HUES48 (cell line): ENCODE results near the gene UBE2C.
A peak's percentile ranks its signal among the peaks of the same experiment; 100 is the strongest.
"Not testable (repeated sequence)": the region's sequence is repeated elsewhere in the genome, so short reads cannot be mapped to it uniquely, and the experiment has no call there.

ENCODE experiments used
- H3K27ac ChIP-seq: one replicate; pipeline ENCODE4 v1.7.0; 2013; ENCODE audit warnings: low read depth, low read length, inconsistent platforms
- H3K27me3 ChIP-seq: 2 replicates; pipeline ENCODE4 v1.6.1; 2013; ENCODE audit warnings: mild to moderate bottlenecking, low read length; ENCODE audit not compliant: control insufficient read depth, insufficient read depth
- H3K36me3 ChIP-seq: 2 replicates; pipeline ENCODE4 v1.6.1; 2013; ENCODE audit warnings: low read length; ENCODE audit not compliant: control insufficient read depth, insufficient read depth
- H3K4me1 ChIP-seq: 2 replicates; pipeline ENCODE4 v1.6.1; 2013; ENCODE audit warnings: mild to moderate bottlenecking, low read length; ENCODE audit not compliant: control insufficient read depth, insufficient read depth
- H3K4me3 ChIP-seq: 2 replicates; pipeline ENCODE4 v1.5.1; 2013; ENCODE audit warnings: mild to moderate bottlenecking, low read depth, low read length
- H3K9ac ChIP-seq: 2 replicates; pipeline ENCODE4 v1.6.1; 2013; ENCODE audit warnings: mild to moderate bottlenecking, low read depth, low read length, moderate library complexity
- H3K9me3 ChIP-seq: 2 replicates; pipeline ENCODE4 v1.6.1; 2013; ENCODE audit warnings: low read length; ENCODE audit not compliant: control insufficient read depth, insufficient read depth

UBE2C gene

DNA sequence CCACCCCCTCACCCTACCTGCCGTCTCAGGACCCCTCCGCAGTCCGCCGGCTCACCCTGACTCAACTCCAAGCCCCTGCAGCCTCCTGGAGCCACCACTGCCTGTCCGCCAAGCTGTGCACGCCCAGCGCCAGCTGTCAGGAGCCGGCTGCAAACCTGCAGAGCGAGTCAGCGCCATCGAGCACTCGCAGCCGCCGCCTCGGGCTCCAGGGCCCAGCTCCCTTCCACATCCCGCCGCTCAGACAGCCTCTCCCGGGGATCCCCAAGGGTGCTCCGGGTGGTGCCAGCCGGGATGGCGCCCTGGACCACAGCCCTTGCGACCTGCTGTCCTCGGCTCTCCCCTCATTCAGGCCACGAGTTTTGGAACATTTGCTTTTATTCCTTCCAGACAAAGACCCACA, 10.4 kb downstream of the UBE2C start:
- Histone ChIP-seq H3K9me3 (no peaks in the 10 kb centered on the region), H3K4me3 (no peak overlapping the region), H3K4me1 (peaks cover 5% of the 10 kb centered on the region; the same call in 1 of the 2 replicates), H3K27ac (no peak overlapping the region), H3K27me3 (peaks cover 13% of the 10 kb centered on the region), H3K9ac (no peak overlapping the region), H3K36me3 (no peaks in the 10 kb centered on the region)

DNA sequence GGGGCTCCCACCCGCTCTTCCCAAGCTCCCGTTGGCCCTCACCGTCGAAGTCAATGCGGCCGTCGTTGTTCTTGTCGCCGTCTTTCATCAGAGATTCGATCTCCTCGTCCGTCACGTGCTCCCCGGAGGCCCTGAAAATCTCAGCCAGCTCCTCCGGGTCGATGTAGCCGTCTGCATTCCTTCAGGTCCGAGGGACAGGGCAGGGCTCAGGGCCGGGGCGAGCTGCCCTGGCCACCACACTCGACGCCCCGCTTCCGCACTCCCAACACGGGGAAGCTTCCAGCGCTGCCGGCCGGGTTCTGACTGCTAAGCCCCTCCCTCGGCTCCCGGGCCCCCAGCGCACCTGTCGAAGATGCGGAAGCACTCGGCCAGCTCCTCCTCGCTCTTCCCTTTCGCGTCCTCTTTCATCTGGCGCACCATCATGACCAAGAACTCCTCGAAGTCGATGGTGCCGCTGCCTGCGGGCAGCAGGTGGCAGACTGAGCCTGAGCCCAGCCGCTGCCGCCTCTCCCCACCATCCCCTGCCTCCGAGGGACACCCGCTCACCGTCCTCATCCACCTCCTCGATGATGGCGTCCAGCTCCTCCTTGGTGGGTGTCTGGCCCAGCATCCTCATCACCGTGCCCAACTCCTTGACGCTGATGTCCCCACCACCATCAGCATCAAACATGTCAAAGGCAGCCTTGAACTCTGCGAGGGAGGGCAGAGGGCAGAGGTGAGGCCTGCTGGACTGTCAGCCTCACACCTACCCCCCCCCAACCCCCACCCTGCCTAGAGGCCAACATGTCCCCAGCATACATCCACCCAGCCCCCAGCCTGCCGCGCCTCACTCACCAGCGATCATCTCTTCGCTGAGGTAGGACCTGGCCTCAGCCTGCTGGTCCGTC, 11.7 kb downstream of the UBE2C start:
- H3K36me3 ChIP-seq: no peaks in the 10 kb centered on the region
- no peak overlapping the region for H3K27ac ChIP-seq
- no peaks in the 10 kb centered on the region for H3K9me3 ChIP-seq
- peaks cover 5% of the 10 kb centered on the region; the same call in 1 of the 2 replicates for H3K4me1 ChIP-seq
- H3K27me3 ChIP-seq: peaks cover 13% of the 10 kb centered on the region
- H3K9ac ChIP-seq: no peak overlapping the region
- H3K4me3 ChIP-seq: peak overlapping the region; percentile 39; the same call in 1 of the 2 replicates

DNA sequence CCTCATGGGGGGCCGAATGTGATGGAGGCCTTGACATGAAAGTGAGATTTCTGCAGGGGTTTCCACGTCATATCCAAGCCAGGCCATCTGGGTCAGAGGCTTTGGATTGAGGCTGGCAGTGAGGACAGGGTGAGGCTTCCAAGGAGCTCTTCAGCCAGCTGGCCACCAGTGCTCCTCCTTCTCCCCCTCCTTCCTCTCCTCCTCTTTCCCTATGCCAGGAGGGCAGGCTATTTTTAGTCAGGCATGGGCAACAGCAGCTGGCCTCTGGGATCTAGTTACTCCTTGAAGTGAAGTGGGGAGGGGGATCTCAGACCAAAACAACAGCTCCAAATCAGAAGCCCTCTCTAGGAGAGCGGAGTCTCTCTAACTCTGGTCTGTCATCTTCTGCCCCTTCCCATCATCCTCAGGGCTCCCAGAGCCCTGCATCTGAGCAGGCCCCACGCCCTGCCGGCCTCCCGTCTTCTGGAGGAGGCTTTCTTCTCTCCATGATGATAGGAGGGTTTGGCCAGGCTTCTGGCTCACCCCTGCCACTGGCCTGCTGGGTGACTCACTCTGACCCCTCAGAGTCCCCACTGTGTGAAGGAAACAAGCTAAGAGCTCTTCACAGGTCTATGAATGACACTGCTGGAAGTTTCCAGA, 14.1 kb downstream of the UBE2C start:
- peaks cover 5% of the 10 kb centered on the region; the same call in 1 of the 2 replicates for H3K4me1 ChIP-seq
- H3K9ac ChIP-seq: no peak overlapping the region
- H3K9me3 ChIP-seq: no peaks in the 10 kb centered on the region
- H3K4me3 ChIP-seq: no peak overlapping the region
- no peaks in the 10 kb centered on the region for H3K36me3 ChIP-seq
- H3K27me3 ChIP-seq: peaks cover 13% of the 10 kb centered on the region
- H3K27ac ChIP-seq: no peak overlapping the region

GRCh38 chr20:45827030-45827652, 14.7 kb downstream of the UBE2C start, which contains the start of gene TNNC2:
Gene TNNC2 (minus strand): TSS chr20:45827312. CDS start chr20:45827248, 64 bp downstream.
- H3K27me3 ChIP-seq: peaks cover 13% of the 10 kb centered on the region
- H3K9ac ChIP-seq: no peak within 1 kb of the TSS
- peaks cover 5% of the 10 kb centered on the region; the same call in 1 of the 2 replicates for H3K4me1 ChIP-seq
- H3K4me3 ChIP-seq: no peak within 1 kb of the TSS
- H3K36me3 ChIP-seq: no peaks in the 10 kb centered on the region
- H3K9me3 ChIP-seq: no peaks in the 10 kb centered on the region
- no peak within 1 kb of the TSS for H3K27ac ChIP-seq

DNA sequence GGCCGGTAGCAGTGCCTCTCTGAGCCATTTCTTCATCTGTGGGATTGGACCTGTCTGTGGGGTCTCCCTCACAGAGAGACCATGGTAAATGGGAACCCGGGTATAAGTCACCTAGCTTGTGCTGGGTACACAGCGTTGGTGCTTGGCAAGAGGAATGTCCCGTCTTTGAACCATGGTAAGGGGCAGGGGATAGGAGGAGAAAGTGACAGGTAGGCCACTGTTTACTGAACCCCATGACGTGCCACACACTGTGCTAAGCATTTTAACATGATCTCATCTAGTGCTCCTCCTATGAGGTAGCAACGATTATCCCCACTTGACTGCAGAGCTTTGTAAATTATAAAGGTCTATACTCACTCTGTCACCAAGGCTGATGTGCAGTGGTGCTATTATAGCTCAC, 15.3 kb downstream of the UBE2C start:
- peaks cover 13% of the 10 kb centered on the region for H3K27me3 ChIP-seq
- H3K9me3 ChIP-seq: no peaks in the 10 kb centered on the region
- H3K4me1 ChIP-seq: peaks cover 6% of the 10 kb centered on the region; the same call in 1 of the 2 replicates
- no peak overlapping the region for H3K9ac ChIP-seq
- H3K4me3 ChIP-seq: no peak overlapping the region
- H3K27ac ChIP-seq: no peak overlapping the region
- no peaks in the 10 kb centered on the region for H3K36me3 ChIP-seq

- peaks cover 14% of the 10 kb centered on the region for H3K4me1 ChIP-seq
- H3K36me3 ChIP-seq: no peaks in the 10 kb centered on the region
- no peaks in the 10 kb centered on the region for H3K9me3 ChIP-seq
- peaks cover 5% of the 10 kb centered on the region for H3K27me3 ChIP-seq
- no peak overlapping the region for H3K27ac ChIP-seq
- no peak overlapping the region for H3K4me3 ChIP-seq
- no peak overlapping the region for H3K9ac ChIP-seq
These were observed 16.1 kb downstream of the UBE2C start for GRCh38 chr20:45828589-45828988.

- peaks cover 16% of the 10 kb centered on the region for H3K4me1 ChIP-seq
- H3K4me3 ChIP-seq, H3K36me3 ChIP-seq, H3K9ac ChIP-seq, H3K27me3 ChIP-seq, H3K9me3 ChIP-seq, H3K27ac ChIP-seq: not testable (repeated sequence)
These were observed 17.2 kb downstream of the UBE2C start for GRCh38 chr20:45829673-45830106.

- no peak overlapping the region for H3K9ac ChIP-seq
- peaks cover 19% of the 10 kb centered on the region for H3K36me3 ChIP-seq
- peaks cover 19% of the 10 kb centered on the region for H3K4me1 ChIP-seq
- no peak overlapping the region for H3K27ac ChIP-seq
- no peak overlapping the region for H3K4me3 ChIP-seq
- H3K9me3 ChIP-seq: no peaks in the 10 kb centered on the region
- H3K27me3 ChIP-seq: no peaks in the 10 kb centered on the region; the same call in 1 of the 2 replicates
These were observed 20.2 kb downstream of the UBE2C start for GRCh38 chr20:45832619-45833018.

GRCh38 chr20:45833030-45833882, 20.8 kb downstream of the UBE2C start, which contains the start of gene SNX21:
Gene SNX21 (plus strand): TSS chr20:45833799. CDS start chr20:45833920, 121 bp downstream.
- Histone ChIP-seq H3K9ac (peak within 1 kb of the TSS; percentile 65; the same call in 1 of the 2 replicates), H3K4me3 (peak within 1 kb of the TSS; percentile 79)

More at GRCh38 chr20:45833030-45833882, 20.8 kb downstream of the UBE2C start, which contains the start of gene SNX21:
- peaks cover 19% of the 10 kb centered on the region for H3K36me3 ChIP-seq
- H3K27ac ChIP-seq: peak within 1 kb of the TSS; percentile 59
- H3K9me3 ChIP-seq: no peaks in the 10 kb centered on the region
- H3K4me1 ChIP-seq: peaks cover 19% of the 10 kb centered on the region
- no peaks in the 10 kb centered on the region; the same call in 1 of the 2 replicates for H3K27me3 ChIP-seq
